Astrocyte (in vitro differentiated cells and primary cell): ENCODE measurements around the gene IST1.

Experiments
- CTCF ChIP-seq: IDR thresholded peaks from 2 replicates; pipeline ENCODE4 v1.5.1; 2011; ENCODE audit warnings: low read depth, mild to moderate bottlenecking, inconsistent platforms, low read length, moderate library complexity; ENCODE audit not compliant: insufficient read depth
- EZH2 ChIP-seq: IDR thresholded peaks from 2 replicates; pipeline ENCODE4 v1.6.1; 2012; ENCODE audit warnings: mild to moderate bottlenecking, low read length, inconsistent platforms; ENCODE audit not compliant: insufficient read depth

DNA sequence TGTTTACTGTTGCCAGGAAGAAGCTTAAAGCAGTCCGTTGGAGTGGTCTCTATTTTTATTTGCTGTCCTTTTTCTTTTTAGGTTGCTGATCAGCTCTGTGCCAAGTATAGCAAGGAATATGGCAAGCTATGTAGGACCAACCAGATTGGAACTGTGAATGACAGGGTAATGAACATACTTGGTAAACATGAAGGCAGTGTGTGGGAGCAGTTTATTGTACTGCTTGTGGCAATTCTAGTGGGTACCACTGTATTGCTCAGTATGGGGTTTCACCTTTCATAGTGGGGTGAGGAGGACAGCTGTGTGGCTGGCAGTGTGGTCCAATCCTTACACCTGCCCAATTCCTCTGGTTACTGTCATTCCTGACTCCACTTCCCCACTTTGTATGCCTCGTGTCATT is 25.3 kb downstream of the IST1 start:
- TF ChIP-seq CTCF (no peak), EZH2 (no peak)
